Activated T-helper 1 cell treated with anti-CD3 and anti-CD28 coated beads, Interleukin-12 subunit alpha, Interleukin-12 subunit beta, Interleukin-2, Interleukin-4 antibody, amounts not matched to agents 30 ng/mL and 10 ng/mL and 1 ng/mL, durations not matched to agents 14 hours and 24 hours and 36 hours (primary cell): ENCODE measurements around the gene GMPS. TPM values are rescaled to one million over a fixed set of nuclear protein-coding genes. Genes with fewer than 3 reads are reported as not detected.

Experiments
- total RNA-seq: library from RNA; stranded (reverse); gene quantifications from 2 replicates; pipeline ENCODE4 v1.2.3, GENCODE V29; 2022

Gene GMPS
- total RNA-seq, 1 donor from 2014 or later: 131 TPM

Other genes with a start within 250 kb of the GMPS start
- 0.10 and 0.16 TPM in 2 replicates for gene PLCH1, start 125.6 kb upstream of the GMPS start, total RNA-seq
- 1.9 and 2.0 TPM in 2 replicates for gene C3orf33, start 64.4 kb upstream of the GMPS start, total RNA-seq
- gene SLC33A1, start 16.2 kb upstream of the GMPS start, total RNA-seq: 27.4 and 30.7 TPM in 2 replicates
- not detected in 2 replicates for gene KCNAB1, start 249.9 kb downstream of the GMPS start, total RNA-seq